ENCODE data around the gene L3MBTL4.

DNA sequence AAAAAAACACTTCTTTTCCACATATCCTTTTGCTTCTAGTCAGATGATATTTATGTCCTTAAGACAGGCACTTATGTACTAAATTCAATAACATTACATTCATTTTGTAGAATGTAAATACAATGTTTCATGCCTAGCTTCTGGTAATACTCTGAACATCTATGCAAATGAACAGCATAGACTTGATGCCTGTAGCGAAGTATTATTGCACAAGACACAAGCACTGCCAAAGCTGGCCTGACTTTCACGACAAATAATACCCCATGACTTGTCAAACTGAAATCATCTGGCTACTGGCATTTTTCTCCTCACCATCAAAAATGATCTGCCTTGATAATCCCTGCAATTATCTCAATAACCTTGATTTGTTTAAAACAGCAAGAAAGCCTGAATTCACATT is 101.3 kb downstream of the L3MBTL4 start:
- TF ChIP-seq POLR2A (IDR thresholded peaks at IDR 0.05) = no peak
- TF ChIP-seq, protein P1, sequence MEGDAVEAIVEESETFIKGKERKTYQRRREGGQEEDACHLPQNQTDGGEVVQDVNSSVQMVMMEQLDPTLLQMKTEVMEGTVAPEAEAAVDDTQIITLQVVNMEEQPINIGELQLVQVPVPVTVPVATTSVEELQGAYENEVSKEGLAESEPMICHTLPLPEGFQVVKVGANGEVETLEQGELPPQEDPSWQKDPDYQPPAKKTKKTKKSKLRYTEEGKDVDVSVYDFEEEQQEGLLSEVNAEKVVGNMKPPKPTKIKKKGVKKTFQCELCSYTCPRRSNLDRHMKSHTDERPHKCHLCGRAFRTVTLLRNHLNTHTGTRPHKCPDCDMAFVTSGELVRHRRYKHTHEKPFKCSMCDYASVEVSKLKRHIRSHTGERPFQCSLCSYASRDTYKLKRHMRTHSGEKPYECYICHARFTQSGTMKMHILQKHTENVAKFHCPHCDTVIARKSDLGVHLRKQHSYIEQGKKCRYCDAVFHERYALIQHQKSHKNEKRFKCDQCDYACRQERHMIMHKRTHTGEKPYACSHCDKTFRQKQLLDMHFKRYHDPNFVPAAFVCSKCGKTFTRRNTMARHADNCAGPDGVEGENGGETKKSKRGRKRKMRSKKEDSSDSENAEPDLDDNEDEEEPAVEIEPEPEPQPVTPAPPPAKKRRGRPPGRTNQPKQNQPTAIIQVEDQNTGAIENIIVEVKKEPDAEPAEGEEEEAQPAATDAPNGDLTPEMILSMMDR (IDR thresholded peaks at IDR 0.05) = no peak
